HG03196 (cell line): ENCODE data around the gene APOBEC3A.

Experiments
- ATAC-seq: cut with Tn5 transposase; IDR thresholded peaks from one replicate; pipeline ENCODE4 v1.9.1; 2021; ENCODE audit not compliant: unreplicated experiment

The APOBEC3A gene

GRCh38 chr22:38957046-38957770 lies at the start of gene APOBEC3A:
TSS of gene APOBEC3A (plus strand) at chr22:38957609. CDS start at chr22:38957692, 83 bp downstream.
- no peak for ATAC-seq

- ATAC-seq = no peak
Measured at GRCh38 chr22:38907767-38908166, 49.6 kb upstream of the APOBEC3A start.

DNA sequence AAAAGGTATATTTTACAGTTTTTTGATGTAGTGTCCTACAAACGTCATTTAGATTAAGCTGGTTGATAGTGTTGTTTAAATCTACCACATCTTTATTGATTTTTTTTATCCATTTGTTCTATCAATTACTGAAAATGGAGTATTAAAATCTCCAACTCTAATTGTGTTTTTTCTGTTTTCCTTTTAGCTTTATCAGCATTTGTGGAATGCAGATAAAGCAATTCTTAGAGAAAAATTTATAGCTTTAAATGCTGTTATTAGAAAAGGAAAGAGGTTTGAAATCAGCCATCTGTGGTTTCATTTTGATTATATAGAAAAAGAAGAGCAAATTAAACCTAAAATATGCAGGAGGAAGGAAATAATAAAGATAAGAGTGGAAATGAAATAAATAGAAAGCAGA lies 46.0 kb upstream of the APOBEC3A start:
- ATAC-seq = no peak

DNA sequence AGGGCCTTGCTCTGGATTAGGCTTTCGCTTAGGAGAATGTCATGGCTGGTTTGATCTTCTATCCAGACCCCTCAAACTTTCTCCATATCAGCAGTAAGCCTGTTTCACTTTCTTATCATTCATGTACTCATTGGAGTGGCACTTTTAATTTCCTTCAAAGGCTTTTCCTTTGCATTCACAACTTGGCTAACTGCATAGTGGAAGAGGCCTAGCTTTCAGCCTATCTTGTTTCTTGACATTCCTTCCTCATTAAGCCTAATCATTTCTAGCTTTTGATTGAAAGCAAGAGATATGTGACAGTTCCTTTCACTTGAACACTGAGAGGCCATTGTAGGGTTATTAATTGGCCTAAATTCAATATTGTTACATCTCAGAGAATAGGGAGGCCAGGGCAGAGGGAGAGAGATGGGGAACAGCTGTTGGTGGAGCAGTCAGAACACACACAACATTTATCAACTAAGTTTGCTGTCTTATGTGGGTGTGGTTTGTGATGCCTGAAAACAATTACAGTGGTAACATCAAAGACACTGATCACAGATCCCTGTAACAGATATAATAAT lies 37.7 kb upstream of the APOBEC3A start:
- no peak for ATAC-seq

- no peak for ATAC-seq
Measured at GRCh38 chr22:38921120-38921519, 36.3 kb upstream of the APOBEC3A start.

- ATAC-seq = no peak
Measured at GRCh38 chr22:38921806-38922205, 35.6 kb upstream of the APOBEC3A start.

DNA sequence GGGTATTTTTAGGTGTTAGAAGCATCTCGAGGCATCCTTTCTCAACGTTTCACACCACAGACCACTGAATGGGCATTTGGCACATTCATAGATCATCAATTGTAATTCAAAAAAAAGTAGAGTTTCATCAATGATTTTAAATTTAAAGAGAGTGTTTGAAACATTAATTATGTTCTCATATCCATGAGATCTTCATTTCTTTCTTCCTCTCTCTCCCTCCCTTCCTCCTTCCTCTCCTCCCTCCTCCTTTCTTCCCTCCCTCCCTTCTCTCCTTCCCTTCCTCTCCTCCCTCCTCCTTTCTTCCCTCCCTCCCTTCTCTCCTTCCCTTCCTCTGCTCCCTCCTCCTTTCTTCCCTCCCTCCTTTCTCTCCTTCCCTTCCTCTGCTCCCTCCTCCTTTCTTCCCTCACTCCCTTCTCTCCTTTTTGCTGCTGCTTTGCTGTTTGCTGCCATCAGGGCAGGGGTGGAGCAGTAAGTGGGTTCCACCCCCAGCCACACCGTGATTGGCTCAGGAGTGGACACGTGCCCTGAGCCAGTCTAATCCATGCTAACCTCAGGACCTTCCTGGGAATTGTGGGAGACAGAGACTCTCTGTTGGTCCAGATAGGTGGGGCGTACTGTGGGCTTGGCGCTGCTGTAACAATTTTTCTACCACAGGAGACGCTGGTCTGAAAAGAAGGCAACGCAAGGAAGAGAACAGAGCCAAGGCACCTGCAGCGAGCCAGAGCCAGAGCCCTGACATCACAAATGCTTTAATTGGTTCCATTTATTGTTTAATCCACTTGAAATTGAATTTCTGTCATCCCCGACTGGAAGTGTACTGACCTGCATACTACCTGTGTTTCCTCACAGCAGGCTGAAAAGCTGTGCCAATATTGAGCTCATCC lies 33.7 kb upstream of the APOBEC3A start:
- ATAC-seq = no peak

DNA sequence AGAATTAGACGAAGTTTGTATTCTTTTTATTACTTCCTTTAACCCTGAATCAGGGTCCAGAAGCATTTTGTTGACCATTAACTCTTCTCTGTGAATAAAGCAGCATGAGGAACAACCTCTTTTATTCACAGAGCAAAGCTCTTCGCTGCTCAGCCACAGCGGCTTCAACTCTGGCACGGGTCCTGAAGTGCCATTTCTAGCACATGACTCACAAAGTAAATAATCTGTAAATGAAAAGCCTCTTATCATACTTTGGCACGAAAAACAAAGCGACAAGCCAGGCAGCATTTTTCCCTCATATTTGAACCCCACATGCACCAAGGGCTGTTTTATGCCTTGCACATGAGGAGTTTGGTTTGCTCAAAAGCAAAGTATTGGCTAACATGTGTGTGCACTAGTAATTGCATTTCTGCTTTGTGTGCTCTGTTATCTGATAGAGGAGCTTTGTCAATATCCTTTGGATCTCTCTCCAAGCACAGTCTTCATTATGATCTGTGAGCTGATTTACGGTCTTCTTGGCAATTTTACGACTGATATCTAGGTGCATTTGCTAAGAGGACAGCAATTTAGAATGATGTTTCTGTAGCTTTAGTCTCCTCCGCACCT lies 33.0 kb upstream of the APOBEC3A start:
- no peak for ATAC-seq

- ATAC-seq = no peak
Measured at GRCh38 chr22:38925571-38926041, 31.8 kb upstream of the APOBEC3A start.

DNA sequence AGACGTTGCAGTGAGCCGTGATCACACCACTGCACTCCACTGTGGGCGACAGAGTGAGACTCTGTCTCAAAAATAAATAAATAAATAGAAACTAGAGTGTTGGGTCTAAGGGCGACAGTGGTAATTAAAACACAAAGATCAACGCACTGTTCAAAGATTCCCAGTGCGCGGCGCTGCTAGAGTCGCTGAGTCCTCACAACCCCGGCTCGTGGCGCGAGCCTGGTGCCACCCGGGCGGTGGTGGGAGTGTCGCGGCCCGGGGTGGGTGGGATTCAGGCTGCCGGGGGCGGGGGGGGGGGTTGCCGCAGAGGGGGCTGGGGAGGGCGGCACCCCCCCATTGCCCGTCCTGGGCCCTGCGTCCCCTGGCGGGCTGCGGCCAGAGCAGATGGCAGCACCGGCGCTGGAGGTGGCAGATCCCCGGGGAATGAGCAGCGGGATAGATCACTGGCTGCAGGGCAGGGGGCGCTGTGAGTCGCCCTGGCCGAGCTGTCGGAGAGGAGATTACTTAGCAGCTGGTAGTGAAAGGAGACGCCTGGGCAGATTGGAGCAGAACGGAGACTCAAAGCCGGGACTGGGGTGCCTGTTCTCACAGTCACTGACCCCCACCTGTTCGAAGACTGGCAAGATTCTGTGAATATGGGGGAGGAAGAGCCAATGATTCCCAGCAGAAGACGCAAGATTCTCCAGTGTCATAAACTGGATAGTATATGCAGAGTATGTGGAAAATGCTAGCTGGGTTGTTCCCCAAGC lies 30.2 kb upstream of the APOBEC3A start:
- ATAC-seq = no peak

- no peak for ATAC-seq
Measured at GRCh38 chr22:38930512-38930911, 26.9 kb upstream of the APOBEC3A start.

GRCh38 chr22:38935023-38935422 lies 22.4 kb upstream of the APOBEC3A start:
- ATAC-seq = no peak

GRCh38 chr22:38935616-38936015 lies 21.8 kb upstream of the APOBEC3A start:
- no peak for ATAC-seq

DNA sequence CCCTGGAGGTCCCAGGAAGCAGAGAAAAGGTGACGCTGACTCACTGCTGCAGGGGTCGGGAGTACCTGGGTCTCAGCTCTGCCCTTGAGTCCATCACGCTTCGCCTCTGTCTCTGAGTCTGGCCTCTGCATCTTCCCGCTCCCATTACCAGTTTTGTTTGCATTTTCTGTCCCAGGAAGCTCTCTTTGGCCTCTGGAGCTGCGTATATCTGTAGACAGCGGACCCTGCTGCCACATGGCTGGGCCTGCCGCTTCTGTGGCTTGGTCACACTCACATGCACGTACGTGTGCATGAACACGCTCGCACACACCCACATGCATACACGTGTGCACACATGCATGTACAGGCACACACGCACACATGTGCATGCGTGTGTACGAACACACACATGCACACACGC lies 20.8 kb upstream of the APOBEC3A start:
- ATAC-seq = no peak

GRCh38 chr22:38937036-38937435 lies 20.4 kb upstream of the APOBEC3A start:
- no peak for ATAC-seq

GRCh38 chr22:38937541-38937940 lies 19.9 kb upstream of the APOBEC3A start:
- no peak for ATAC-seq

- no peak for ATAC-seq
Measured at GRCh38 chr22:38938221-38938620, 19.2 kb upstream of the APOBEC3A start.

DNA sequence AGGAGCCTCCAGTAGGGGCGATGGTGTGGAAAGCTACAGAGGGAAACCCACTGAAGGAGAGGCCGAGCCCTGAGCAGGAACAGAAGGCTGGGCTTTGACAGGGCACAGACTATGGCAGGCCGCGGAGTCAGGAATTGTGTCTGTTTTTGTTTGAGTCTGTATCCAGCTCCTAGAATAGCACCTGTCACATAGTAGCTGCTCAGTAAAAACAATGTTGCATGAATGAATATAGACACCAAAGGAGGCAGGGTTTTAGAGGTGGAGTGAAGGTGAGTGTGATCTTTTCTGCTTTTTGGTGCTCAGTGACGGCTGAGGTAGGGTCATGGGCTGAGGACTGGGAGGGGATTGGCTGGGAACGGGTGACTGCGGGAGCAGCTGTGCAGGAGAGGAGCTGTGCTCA lies 18.5 kb upstream of the APOBEC3A start:
- ATAC-seq = no peak

- no peak for ATAC-seq
Measured at GRCh38 chr22:38940811-38941384, 16.5 kb upstream of the APOBEC3A start.

DNA sequence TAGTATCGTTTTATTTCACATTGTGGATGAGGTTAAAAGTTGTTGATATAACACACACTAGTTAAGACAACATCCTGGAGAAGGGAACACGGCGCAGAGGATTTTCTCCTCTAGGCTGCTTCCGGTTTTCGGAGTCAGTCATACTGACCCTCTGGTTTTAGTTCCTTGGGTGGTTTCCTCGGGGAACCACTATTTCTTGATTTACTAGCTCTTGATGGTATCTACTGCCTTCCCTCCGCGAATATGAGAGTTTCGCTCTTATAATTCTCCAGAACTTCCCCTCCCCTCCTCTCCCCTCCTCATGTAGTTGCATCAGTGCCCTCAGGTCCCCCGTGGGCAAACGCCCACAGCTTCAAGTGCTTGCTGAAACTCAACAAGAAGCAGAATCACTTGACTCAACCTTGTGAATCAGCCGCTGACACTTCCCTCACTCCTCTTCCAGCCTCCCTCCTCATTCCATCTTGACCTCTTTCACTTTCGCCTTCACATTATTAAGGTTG lies 15.9 kb upstream of the APOBEC3A start:
- ATAC-seq = peak; percentile 54
